HepG2 (cell line): Measurements from ENCODE around the gene GPR55. TPM values are rescaled to one million over a fixed set of nuclear protein-coding genes. Genes with fewer than 3 reads are reported as not detected.

Experiments
- ATAC-seq: fragments of 200-7000 bp; cut with Tn5 transposase; 3 replicates; pipeline ENCODE4 v1.9.1; 2020; ENCODE audit warnings: mild to moderate bottlenecking, moderate library complexity
- BruUV-seq: library from RNA; stranded (reverse); fragments of 400-500 nt; replicated peaks from 2 replicates; lab custom pipeline; 2021; lab: Mats Ljungman, UMichigan
- CTCF ChIA-PET: fragments of 300-600 bp; formaldehyde crosslinking; extraction: SDS; loops from one replicate; lab custom pipeline; 2021; ENCODE audit warnings: low total read pairs, inconsistent platforms, low intra/inter-chr PET ratio; lab: Yijun Ruan, JAX
- POLR2A ChIA-PET: fragments of 350-600 bp; sonication (Branson Sonifier 250); formaldehyde crosslinking; loops from one replicate; lab custom pipeline; 2020; ENCODE audit warnings: antibody characterized with exemption, inconsistent platforms; lab: Yijun Ruan, JAX
- DNase-seq: peaks from one replicate; pipeline ENCODE4 v3.0.0-alpha.2; 2015; ENCODE audit warnings: low spot score
- FAIRE-seq: peaks from 3 replicates; lab custom pipeline; 2011; peaks lifted over from hg19 to GRCh38; lab: Jason Lieb, UNC
- H2AFZ ChIP-seq: one replicate; pipeline ENCODE4 v1.6.1; 2011; ENCODE audit warnings: low read length, inconsistent platforms
- H3K27ac ChIP-seq: fragments of 300-600 bp; 3 replicates; pipeline ENCODE4 v1.8.0; 2011; ENCODE audit warnings: mixed run types, mild to moderate bottlenecking, mixed read lengths, low read length, inconsistent platforms; ENCODE audit not compliant: insufficient read depth; ENCODE audit errors: extremely low read length
- H3K27me3 ChIP-seq, 2 experiments: fragments of 200-600 bp in 1 of 2; 2 replicates in 1 of 2; 3 replicates in 1 of 2; pipeline versions ENCODE4 v1.6.0 to v1.8.0; 2011; ENCODE audit warnings: low read length in 2 of 2, mild to moderate bottlenecking in 2 of 2, moderate library complexity in 2 of 2, inconsistent platforms in 1 of 2; ENCODE audit not compliant: insufficient read depth in 2 of 2, control insufficient read depth in 1 of 2
- H3K36me3 ChIP-seq, 2 experiments: fragments of 200-600 bp in 1 of 2; replicated peaks in 1 of 2; 2 replicates in 1 of 2; 3 replicates in 1 of 2; pipeline versions ENCODE4 v1.5.1 to v1.8.0; 2011; ENCODE audit warnings: low read length in 2 of 2, inconsistent platforms in 1 of 2; ENCODE audit not compliant: insufficient read depth in 2 of 2, control insufficient read depth in 1 of 2
- H3K4me1 ChIP-seq: 2 replicates; pipeline ENCODE4 v1.5.1; 2012; ENCODE audit warnings: low read length, inconsistent platforms; ENCODE audit not compliant: insufficient read depth
- H3K4me2 ChIP-seq: 2 replicates; pipeline ENCODE4 v1.6.0; 2011; ENCODE audit warnings: low read depth, low read length, inconsistent platforms
- H3K4me3 ChIP-seq, 3 experiments: fragments of 200-600 bp in 1 of 3; sonication (generic), shearing (Covaris generic) in 1 of 3; replicated peaks in 1 of 3; 2 replicates each; pipeline ENCODE4 v1.5.1; 2011 to 2016; ENCODE audit warnings: low read length in 3 of 3, inconsistent platforms in 2 of 3, low read depth in 2 of 3, mild to moderate bottlenecking in 2 of 3, control low read depth in 1 of 3, mixed read lengths in 1 of 3; ENCODE audit not compliant: insufficient read depth in 1 of 3
- H3K79me2 ChIP-seq: one replicate; pipeline ENCODE4 v1.6.1; 2011; ENCODE audit warnings: low read length, inconsistent platforms; ENCODE audit not compliant: insufficient read depth
- H3K9ac ChIP-seq: 2 replicates; pipeline ENCODE4 v1.6.0; 2011; ENCODE audit warnings: mild to moderate bottlenecking, low read depth, low read length, inconsistent platforms; ENCODE audit not compliant: insufficient read depth
- H3K9me3 ChIP-seq: 2 replicates; pipeline ENCODE4 v1.5.1; 2012; ENCODE audit warnings: mild to moderate bottlenecking, low read length
- H4K20me1 ChIP-seq: 2 replicates; pipeline ENCODE4 v1.6.0; 2011; ENCODE audit warnings: inconsistent platforms, mild to moderate bottlenecking, low read length, moderate library complexity; ENCODE audit not compliant: insufficient read depth
- CEBPG ChIP-seq: IDR thresholded peaks from 2 replicates; pipeline ENCODE4 v1.6.1; 2016
- EP300 ChIP-seq, 3 experiments: sonication (generic) in 1 of 3; formaldehyde crosslinking in 1 of 3; IDR thresholded peaks; 2 replicates each; pipeline versions ENCODE4 v1.5.1 to v1.6.1; 2011 to 2020; ENCODE audit warnings: low read depth in 2 of 3, low read length in 2 of 3, borderline replicate concordance in 1 of 3, improper control_type of control experiment in 1 of 3, mild to moderate bottlenecking in 1 of 3, missing genetic modification reagents in 1 of 3, moderate library complexity in 1 of 3
- FOXP1 ChIP-seq, 2 experiments: fragments of 450-650 bp in 1 of 2; IDR thresholded peaks; 2 replicates each; pipeline ENCODE4 v1.6.1; 2017 to 2018; ENCODE audit warnings: antibody characterized with exemption in 1 of 2
- RBFOX2 ChIP-seq: fragments of 200-400 bp; formaldehyde crosslinking; IDR thresholded peaks from 2 replicates; pipeline ENCODE4 v1.6.1; 2017; ENCODE audit warnings: low read depth, mild to moderate bottlenecking, low read length
- TGIF2 ChIP-seq: IDR thresholded peaks from 2 replicates; pipeline ENCODE4 v1.6.1; 2016; ENCODE audit warnings: control low read depth, missing compliant biosample characterization
- ZC3H4 ChIP-seq: sonication (generic); formaldehyde crosslinking; IDR thresholded peaks from 2 replicates; pipeline ENCODE4 v1.4.0; 2020; ENCODE audit warnings: missing genetic modification reagents, borderline replicate concordance
- ZNF180 ChIP-seq: sonication (generic); formaldehyde crosslinking; IDR thresholded peaks from 2 replicates; pipeline ENCODE4 v1.4.0; 2020; ENCODE audit warnings: low read depth, missing genetic modification reagents, borderline replicate concordance
- ZNF441 ChIP-seq: sonication (generic); formaldehyde crosslinking; IDR thresholded peaks from 2 replicates; pipeline ENCODE4 v1.7.0; 2021; ENCODE audit warnings: missing genetic modification reagents, borderline replicate concordance
- ZNF557 ChIP-seq: sonication (generic); formaldehyde crosslinking; IDR thresholded peaks from 2 replicates; pipeline ENCODE4 v1.4.0; 2020; ENCODE audit warnings: missing genetic modification reagents
- ZNF678 ChIP-seq: sonication (generic); formaldehyde crosslinking; IDR thresholded peaks from 2 replicates; pipeline ENCODE4 v1.4.0; 2020; ENCODE audit warnings: mild to moderate bottlenecking, missing genetic modification reagents
- ZNF75D ChIP-seq: sonication (generic); formaldehyde crosslinking; IDR thresholded peaks from 2 replicates; pipeline ENCODE4 v1.8.1; 2023; ENCODE audit warnings: missing genetic modification reagents, mild to moderate bottlenecking, borderline replicate concordance
- ZNF768 ChIP-seq: sonication (generic); formaldehyde crosslinking; IDR thresholded peaks from 2 replicates; pipeline ENCODE4 v1.4.0; 2020; ENCODE audit warnings: missing genetic modification reagents
- WGBS: methylation state at CpG from one replicate; pipeline ENCODE4 v1.1.6; 2017; ENCODE audit warnings: low lambda C conversion rate; 5-methylcytosine and 5-hydroxymethylcytosine counted together
- in situ Hi-C: cut with HindIII; loops from 2 replicates; pipeline ENCODE4 v1.10.0; 2017; ENCODE audit warnings: low pct_unique_long_range_greater_than_20kb; ENCODE audit not compliant: extremely low pct_ligation_motif_present
- intact Hi-C: fragments of 100-400 bp; cut with micrococcal nuclease; formaldehyde crosslinking; loops from one replicate; pipeline ENCODE4 v1.10.0; 2022; ENCODE audit not compliant: unreplicated experiment
- polyA plus RNA-seq, 8 experiments: library from polyadenylated mRNA; depleted of rRNA in 3 of 8; stranded (reverse) in 7 of 8; unstranded in 1 of 8; fragments of >200 nt; fragmentation: Illumina TruSeq in 4 of 8; extraction: Trizol in 4 of 8; gene quantifications; 2 replicates each; pipeline versions ENCODE4 v1.2.1 to v1.2.3, GENCODE V29; 2011 to 2016; ENCODE audit warnings: low read depth in 4 of 8, missing spikeins in 1 of 8, mixed read lengths in 1 of 8; ENCODE audit not compliant: insufficient read depth in 1 of 8
- total RNA-seq, 5 experiments: library from RNA; depleted of rRNA; stranded (reverse); fragments of >200 nt; fragmentation: Illumina TruSeq; extraction: Trizol; gene quantifications; 2 replicates each; pipeline ENCODE4 v1.2.3, GENCODE V29; 2016; ENCODE audit warnings: low read depth in 1 of 5
- TF ChIP-seq, protein P1 (sequence below): sonication (generic); formaldehyde crosslinking; IDR thresholded peaks from 2 replicates; pipeline ENCODE4 v1.4.0; 2020; ENCODE audit warnings: mild to moderate bottlenecking, missing genetic modification reagents
- TF ChIP-seq, protein P2 (sequence below): sonication (generic); formaldehyde crosslinking; IDR thresholded peaks from 2 replicates; pipeline ENCODE4 v1.4.0; 2020; ENCODE audit warnings: missing genetic modification reagents, low read depth, mild to moderate bottlenecking, borderline replicate concordance

Gene GPR55
- total and polyA plus RNA-seq, 2 of the 13 experiments (the other 11 are each of a cell fraction or from before 2014, with no cell fraction given): not detected

DNA sequence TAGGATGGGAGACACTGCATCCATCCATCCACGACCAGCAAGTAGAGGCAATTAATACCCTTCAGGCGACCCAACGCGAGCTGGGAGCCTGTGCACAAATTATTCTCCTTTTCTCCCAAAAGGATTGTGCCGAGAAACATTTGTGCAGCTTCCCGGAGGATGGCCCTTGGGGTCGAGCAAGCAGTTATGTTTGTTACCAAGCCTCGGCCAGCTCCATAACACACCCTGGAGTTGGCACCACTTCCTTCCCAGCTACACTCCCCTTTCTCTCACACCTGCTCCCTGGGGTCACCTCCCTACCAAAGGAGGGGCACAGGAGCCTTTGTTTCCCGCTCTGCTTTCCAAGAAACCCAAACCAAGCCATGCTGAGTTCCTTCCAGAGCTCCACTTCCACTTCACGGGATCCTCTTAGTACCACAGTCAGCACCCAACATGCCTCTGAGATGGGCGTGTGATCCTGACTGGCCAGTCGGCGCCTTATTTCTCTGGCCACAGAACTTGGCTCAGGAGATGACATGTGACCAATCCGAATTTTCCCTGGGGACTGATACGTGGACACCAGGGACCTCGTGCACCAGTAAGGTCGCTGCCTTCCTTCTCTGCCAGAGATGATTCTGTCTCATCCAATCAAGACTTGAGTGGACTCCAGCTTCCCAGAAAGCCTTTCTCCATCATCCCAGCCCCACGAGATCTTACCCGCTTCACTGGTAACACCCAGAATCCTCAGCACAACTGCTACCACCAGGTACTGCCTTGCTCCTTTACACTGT, 28.5 kb downstream of the GPR55 start:
- Histone ChIP-seq H4K20me1 (no peaks in the 10 kb centered on the region), H3K36me3 (no peaks in the 10 kb centered on the region), H3K4me3 (no peak overlapping the region)
- POLR2A ChIA-PET: no interaction called here
- 39% methylated on average over 19 of the region's 19 CpGs for WGBS
- intact Hi-C loops: no loop called here
- TF ChIP-seq ZNF678 (CRISPR knock-in tag) (no peak), ZC3H4 (CRISPR knock-in tag) (no peak), CEBPG (no peak), ZNF75D (CRISPR knock-in tag) (no peak), FOXP1 (IDR thresholded peaks at IDR 0.05) (no peak), FOXP1 (CRISPR knock-in tag; IDR thresholded peaks at IDR 0.05) (no peak), TGIF2 (no peak), ZNF557 (no peak), ZNF768 (no peak), ZNF180 (no peak), EP300 (IDR thresholded peaks at IDR 0.05; ENCODE audit: low read depth in 2 of 2, low read length in 2 of 2) (no peak), EP300 (CRISPR knock-in tag; IDR thresholded peaks at IDR 0.05; ENCODE audit: borderline replicate concordance) (no peak), RBFOX2 (no peak), ZNF441 (CRISPR knock-in tag) (no peak)
- TF ChIP-seq, protein P1, sequence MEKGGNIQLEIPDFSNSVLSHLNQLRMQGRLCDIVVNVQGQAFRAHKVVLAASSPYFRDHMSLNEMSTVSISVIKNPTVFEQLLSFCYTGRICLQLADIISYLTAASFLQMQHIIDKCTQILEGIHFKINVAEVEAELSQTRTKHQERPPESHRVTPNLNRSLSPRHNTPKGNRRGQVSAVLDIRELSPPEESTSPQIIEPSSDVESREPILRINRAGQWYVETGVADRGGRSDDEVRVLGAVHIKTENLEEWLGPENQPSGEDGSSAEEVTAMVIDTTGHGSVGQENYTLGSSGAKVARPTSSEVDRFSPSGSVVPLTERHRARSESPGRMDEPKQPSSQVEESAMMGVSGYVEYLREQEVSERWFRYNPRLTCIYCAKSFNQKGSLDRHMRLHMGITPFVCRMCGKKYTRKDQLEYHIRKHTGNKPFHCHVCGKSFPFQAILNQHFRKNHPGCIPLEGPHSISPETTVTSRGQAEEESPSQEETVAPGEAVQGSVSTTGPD (CRISPR knock-in tag): no peak
- TF ChIP-seq, protein P2, sequence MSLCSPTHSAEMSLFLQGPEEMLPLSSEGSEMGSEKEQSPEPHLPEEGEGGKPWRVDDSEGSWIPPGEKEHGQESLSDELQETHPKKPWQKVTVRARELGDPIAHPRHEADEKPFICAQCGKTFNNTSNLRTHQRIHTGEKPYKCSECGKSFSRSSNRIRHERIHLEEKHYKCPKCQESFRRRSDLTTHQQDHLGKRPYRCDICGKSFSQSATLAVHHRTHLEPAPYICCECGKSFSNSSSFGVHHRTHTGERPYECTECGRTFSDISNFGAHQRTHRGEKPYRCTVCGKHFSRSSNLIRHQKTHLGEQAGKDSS (CRISPR knock-in tag): no peak
- TF ChIP-seq, all 625 proteins: peak for 0
- CTCF ChIA-PET: no interaction called here
- H3K4me2 ChIP-seq: no peak overlapping the region
- no peak overlapping the region for H3K9ac ChIP-seq
- no peak overlapping the region for H3K27ac ChIP-seq
- DNase-seq (no peak), ATAC-seq (no peak), FAIRE-seq (no peak)
- no peaks in the 10 kb centered on the region for H3K79me2 ChIP-seq
- in situ Hi-C loops: no loop called here
- no peak overlapping the region for H2AFZ ChIP-seq
- H3K4me1 ChIP-seq: no peaks in the 10 kb centered on the region
- no peaks in the 10 kb centered on the region for H3K9me3 ChIP-seq
- no TSS peak for BruUV-seq
- H3K27me3 ChIP-seq: peaks cover 3 to 73% of the 10 kb centered on the region in 2 experiments
